OCI-LY7 (cell line): Measurements from ENCODE around the gene SORBS2. TPM values are rescaled to one million over a fixed set of nuclear protein-coding genes. Genes with fewer than 3 reads are reported as not detected.

Source experiments
- BruUV-seq: library from RNA; stranded (reverse); fragments of 400-500 nt; replicated peaks from 2 replicates; lab custom pipeline; 2021; lab: Mats Ljungman, UMichigan
- CTCF ChIA-PET: fragments of 300-600 bp; sonication (Branson Sonifier 250); formaldehyde crosslinking; loops from one replicate; lab custom pipeline; 2022; ENCODE audit warnings: antibody characterized with exemption; ENCODE audit not compliant: unreplicated experiment; lab: Charles Lee
- POLR2A ChIA-PET: fragments of 300-600 bp; sonication (Branson Sonifier 250); formaldehyde crosslinking; loops from one replicate; lab custom pipeline; 2022; ENCODE audit warnings: antibody characterized with exemption; lab: Charles Lee
- DNase-seq: peaks from one replicate; pipeline ENCODE4 v3.0.0-alpha.2; 2015; ENCODE audit warnings: low spot score
- H2AFZ ChIP-seq: fragments of 200-600 bp; sonication (generic), shearing (Covaris generic); 2 replicates; pipeline ENCODE4 v1.6.1; 2014; ENCODE audit warnings: mild to moderate bottlenecking, antibody characterized with exemption, low read length, moderate library complexity
- H3K27ac ChIP-seq: fragments of 200-600 bp; sonication (generic); 2 replicates; pipeline ENCODE4 v1.5.1; 2014; ENCODE audit warnings: mixed run types, low read depth, mild to moderate bottlenecking, moderate library complexity, low read length, inconsistent platforms; ENCODE audit not compliant: poor library complexity, severe bottlenecking
- H3K36me3 ChIP-seq: fragments of 200-600 bp; sonication (generic); 2 replicates; pipeline ENCODE4 v1.6.1; 2014; ENCODE audit warnings: mild to moderate bottlenecking, antibody characterized with exemption, low read length, moderate library complexity, mixed read lengths; ENCODE audit not compliant: insufficient read depth
- H3K4me1 ChIP-seq: fragments of 200-600 bp; sonication (generic); 2 replicates; pipeline ENCODE4 v1.5.1; 2014; ENCODE audit warnings: mild to moderate bottlenecking, low read length; ENCODE audit not compliant: insufficient read depth, poor library complexity, severe bottlenecking
- H3K4me2 ChIP-seq: fragments of 200-600 bp; sonication (generic); 2 replicates; pipeline ENCODE4 v1.6.1; 2014; ENCODE audit warnings: mild to moderate bottlenecking, low read length
- H3K4me3 ChIP-seq: fragments of 200-600 bp; sonication (generic); 2 replicates; pipeline ENCODE4 v1.5.1; 2014; ENCODE audit warnings: mild to moderate bottlenecking, low read depth, low read length; ENCODE audit not compliant: poor library complexity, severe bottlenecking
- H3K79me2 ChIP-seq: fragments of 200-600 bp; sonication (generic); 2 replicates; pipeline ENCODE4 v1.6.1; 2016; ENCODE audit warnings: low read depth, mild to moderate bottlenecking, low read length, moderate library complexity, mixed read lengths; ENCODE audit not compliant: insufficient read depth
- H3K9me2 ChIP-seq: fragments of 200-600 bp; sonication (generic); 2 replicates; pipeline ENCODE4 v1.6.1; 2016; ENCODE audit warnings: mild to moderate bottlenecking, low read length, mixed read lengths; ENCODE audit not compliant: insufficient read depth
- H3K9me3 ChIP-seq: fragments of 200-600 bp; sonication (generic); 2 replicates; pipeline ENCODE4 v1.6.1; 2014; ENCODE audit warnings: mild to moderate bottlenecking, mixed run types, low read length, mixed read lengths
- H4K20me1 ChIP-seq: fragments of 200-600 bp; sonication (generic); 2 replicates; pipeline ENCODE4 v1.6.1; 2014; ENCODE audit warnings: mild to moderate bottlenecking, antibody characterized with exemption, low read length, moderate library complexity, mixed read lengths; ENCODE audit not compliant: insufficient read depth
- EZH2phosphoT487 ChIP-seq: fragments of 200-600 bp; sonication (generic); IDR thresholded peaks from 2 replicates; pipeline ENCODE4 v1.6.1; 2018; ENCODE audit warnings: low read depth, borderline replicate concordance, mild to moderate bottlenecking, mixed run types, antibody characterized with exemption, low read length, moderate library complexity, mixed read lengths
- intact Hi-C: fragments of 100-400 bp; cut with micrococcal nuclease; formaldehyde crosslinking; loops from one replicate; pipeline ENCODE4 v1.10.0; 2022; ENCODE audit not compliant: unreplicated experiment
- total RNA-seq, 2 experiments: library from RNA; depleted of rRNA in 1 of 2; stranded (reverse); fragments of >200 nt in 1 of 2; shearing (Covaris generic) in 1 of 2; gene quantifications; 2 replicates each; pipeline ENCODE4 v1.2.3, GENCODE V29; 2014 to 2022
- TF ChIP-seq, protein P1 (sequence below): fragments of 200-600 bp; sonication (generic); conservative IDR thresholded peaks from 2 replicates; pipeline ENCODE4 v1.5.1; 2014; ENCODE audit warnings: mild to moderate bottlenecking, antibody characterized with exemption, low read length, moderate library complexity, mixed read lengths

The SORBS2 gene
- total RNA-seq, 2 experiments from 2014 or later = 33.2 to 43.5 TPM

DNA sequence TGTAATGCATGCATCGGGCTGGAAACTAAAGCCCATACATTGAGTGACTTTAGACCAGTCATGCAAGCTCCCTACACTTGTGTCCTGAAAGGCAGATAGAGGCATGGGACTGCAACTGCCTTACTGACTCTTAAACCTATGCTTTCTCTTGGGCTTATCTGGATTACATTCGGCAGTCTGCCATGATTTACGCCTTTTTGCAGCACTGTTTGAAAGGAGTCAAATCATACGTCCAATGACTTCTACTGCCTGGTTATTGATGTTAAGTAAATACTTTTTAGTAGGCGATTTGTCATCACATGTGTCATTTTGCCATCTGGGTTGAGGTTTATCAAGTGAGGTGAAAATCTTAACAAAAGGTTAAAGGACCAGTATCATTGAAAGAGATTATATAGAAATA lies 31.5 kb downstream of the SORBS2 start:
- Histone ChIP-seq H3K79me2 (no peaks in the 10 kb centered on the region), H3K4me2 (no peak overlapping the region), H3K9me2 (no peaks in the 10 kb centered on the region), H4K20me1 (no peaks in the 10 kb centered on the region), H3K27ac (no peak overlapping the region), H3K36me3 (no peaks in the 10 kb centered on the region), H3K9me3 (no peaks in the 10 kb centered on the region), H2AFZ (no peak overlapping the region), H3K4me3 (no peak overlapping the region), H3K4me1 (no peaks in the 10 kb centered on the region)
- TF ChIP-seq, protein P1, sequence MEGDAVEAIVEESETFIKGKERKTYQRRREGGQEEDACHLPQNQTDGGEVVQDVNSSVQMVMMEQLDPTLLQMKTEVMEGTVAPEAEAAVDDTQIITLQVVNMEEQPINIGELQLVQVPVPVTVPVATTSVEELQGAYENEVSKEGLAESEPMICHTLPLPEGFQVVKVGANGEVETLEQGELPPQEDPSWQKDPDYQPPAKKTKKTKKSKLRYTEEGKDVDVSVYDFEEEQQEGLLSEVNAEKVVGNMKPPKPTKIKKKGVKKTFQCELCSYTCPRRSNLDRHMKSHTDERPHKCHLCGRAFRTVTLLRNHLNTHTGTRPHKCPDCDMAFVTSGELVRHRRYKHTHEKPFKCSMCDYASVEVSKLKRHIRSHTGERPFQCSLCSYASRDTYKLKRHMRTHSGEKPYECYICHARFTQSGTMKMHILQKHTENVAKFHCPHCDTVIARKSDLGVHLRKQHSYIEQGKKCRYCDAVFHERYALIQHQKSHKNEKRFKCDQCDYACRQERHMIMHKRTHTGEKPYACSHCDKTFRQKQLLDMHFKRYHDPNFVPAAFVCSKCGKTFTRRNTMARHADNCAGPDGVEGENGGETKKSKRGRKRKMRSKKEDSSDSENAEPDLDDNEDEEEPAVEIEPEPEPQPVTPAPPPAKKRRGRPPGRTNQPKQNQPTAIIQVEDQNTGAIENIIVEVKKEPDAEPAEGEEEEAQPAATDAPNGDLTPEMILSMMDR = no peak
- no peak for TF ChIP-seq EZH2phosphoT487
- CTCF ChIA-PET = no interaction called here
- no TSS peak for BruUV-seq
- intact Hi-C loops = no loop called here
- POLR2A ChIA-PET = interaction anchor here (0.6 to 0.8 kb wide), 3 partner anchors 8 to 32 kb away, joined by 5 to 9 read pairs (median 6); no protein-coding TSS in a partner anchor
- DNase-seq = no peak

DNA sequence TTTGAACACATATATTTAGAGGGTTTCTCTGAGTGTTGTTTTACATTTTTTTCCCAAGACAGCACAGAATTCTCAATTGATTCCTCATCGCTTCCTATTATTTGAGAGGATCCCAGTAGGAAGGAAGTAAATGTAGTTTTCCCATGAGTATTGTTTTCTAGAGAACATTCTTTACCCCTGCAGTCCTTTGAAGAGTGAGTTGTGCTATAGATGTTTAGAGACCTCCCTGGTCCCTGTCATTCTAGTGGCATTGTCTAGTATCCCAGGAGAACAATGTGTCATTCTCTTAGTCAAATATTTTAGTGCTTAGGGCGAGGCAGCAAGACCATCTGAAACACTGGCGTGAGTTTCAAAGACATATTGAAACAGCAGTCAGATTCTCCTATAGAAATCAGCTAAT lies 32.5 kb downstream of the SORBS2 start:
- no peaks in the 10 kb centered on the region for H3K4me1 ChIP-seq
- no peak overlapping the region for H3K4me3 ChIP-seq
- H4K20me1 ChIP-seq = no peaks in the 10 kb centered on the region
- DNase-seq = no peak
- no TSS peak for BruUV-seq
- no peak overlapping the region for H3K27ac ChIP-seq
- TF ChIP-seq, protein P1 = no peak
- no peak for TF ChIP-seq EZH2phosphoT487
- no peak overlapping the region for H2AFZ ChIP-seq
- H3K79me2 ChIP-seq = no peaks in the 10 kb centered on the region
- no peak overlapping the region for H3K4me2 ChIP-seq
- H3K9me3 ChIP-seq = no peaks in the 10 kb centered on the region
- POLR2A ChIA-PET = interaction anchor here (0.6 kb wide), 1 partner anchor 9 kb away, joined by 6 read pairs; no protein-coding TSS in a partner anchor
- CTCF ChIA-PET = no interaction called here
- no peaks in the 10 kb centered on the region for H3K36me3 ChIP-seq
- intact Hi-C loops = no loop called here
- H3K9me2 ChIP-seq = no peaks in the 10 kb centered on the region

DNA sequence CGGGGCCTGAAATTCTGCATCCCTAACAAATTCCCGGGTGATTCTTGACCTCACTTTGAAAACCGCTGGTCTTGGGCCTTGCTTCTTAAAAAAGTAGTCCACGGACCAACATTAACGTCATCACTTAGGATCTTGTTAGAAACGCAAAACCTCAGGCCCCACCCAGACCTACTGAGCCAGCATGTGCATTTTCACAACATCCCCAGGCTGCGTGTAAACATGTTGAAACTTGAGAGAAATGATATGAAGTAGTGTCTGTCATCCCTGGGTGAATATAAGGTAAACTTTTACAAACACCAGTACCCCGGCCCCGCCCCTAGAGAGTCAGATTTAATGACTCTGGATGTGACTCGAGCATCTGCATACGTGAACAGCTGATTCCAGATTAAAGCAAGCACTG lies 33.7 kb downstream of the SORBS2 start:
- H2AFZ ChIP-seq = no peak overlapping the region
- BruUV-seq = no TSS peak
- H3K27ac ChIP-seq = no peak overlapping the region
- ChIA-PET CTCF (no interaction called here), POLR2A (no interaction called here)
- H3K79me2 ChIP-seq = no peaks in the 10 kb centered on the region
- no peaks in the 10 kb centered on the region for H3K9me3 ChIP-seq
- no peaks in the 10 kb centered on the region for H3K9me2 ChIP-seq
- H3K4me3 ChIP-seq = no peak overlapping the region
- H3K4me1 ChIP-seq = no peaks in the 10 kb centered on the region
- no peak overlapping the region for H3K4me2 ChIP-seq
- DNase-seq = no peak
- no peaks in the 10 kb centered on the region for H3K36me3 ChIP-seq
- intact Hi-C loops = no loop called here
- no peaks in the 10 kb centered on the region for H4K20me1 ChIP-seq
- TF ChIP-seq EZH2phosphoT487 = no peak
- TF ChIP-seq, protein P1 = no peak
